Activated CD4-positive, alpha-beta T cell treated with anti-CD3 and anti-CD28 coated beads, Interleukin-2, amount 10 ng/mL, durations not matched to agents 7 days and 5 days (primary cell): ENCODE results near the gene PITPNB. TPM values are rescaled to one million over a fixed set of nuclear protein-coding genes. Genes with fewer than 3 reads are reported as not detected.
A peak's percentile ranks its signal among the peaks of the same experiment; 100 is the strongest.

Source experiments
- CTCF ChIA-PET: fragments of 350-600 bp; sonication (Branson Sonifier 250); formaldehyde crosslinking; loops from one replicate; lab custom pipeline; 2021; ENCODE audit warnings: antibody characterized with exemption; lab: Charles Lee
- POLR2A ChIA-PET: fragments of 350-600 bp; sonication (Branson Sonifier 250); formaldehyde crosslinking; loops from one replicate; lab custom pipeline; 2021; ENCODE audit warnings: antibody characterized with exemption; lab: Charles Lee
- DNase-seq: peaks from one replicate; pipeline ENCODE4 v3.0.0-alpha.2; 2020
- H3K27ac Mint-ChIP-seq: one replicate; pipeline ENCODE4 v1.8.0; 2021; ENCODE audit warnings: mild to moderate bottlenecking, moderate library complexity, mixed read lengths
- H3K27me3 Mint-ChIP-seq: one replicate; pipeline ENCODE4 v1.8.0; 2021; ENCODE audit warnings: mixed read lengths
- H3K36me3 Mint-ChIP-seq: one replicate; pipeline ENCODE4 v1.8.0; 2021; ENCODE audit warnings: low read depth, mixed read lengths
- H3K4me1 Mint-ChIP-seq: one replicate; pipeline ENCODE4 v1.8.0; 2021; ENCODE audit warnings: mixed read lengths
- H3K4me3 Mint-ChIP-seq: one replicate; pipeline ENCODE4 v1.8.0; 2021; ENCODE audit warnings: mild to moderate bottlenecking, moderate library complexity, mixed read lengths
- H3K9me3 Mint-ChIP-seq: one replicate; pipeline ENCODE4 v1.8.0; 2021; ENCODE audit warnings: mixed read lengths
- total RNA-seq, 2 experiments: library from RNA; stranded (reverse); gene quantifications; one replicate each; pipeline ENCODE4 v1.2.3, GENCODE V29; 2021

The PITPNB gene
- total RNA-seq, 2 experiments from 2014 or later, result 83.2 to 93.2 TPM

GRCh38 chr22:27872488-27872887 is 46.6 kb downstream of the PITPNB start:
- ChIA-PET CTCF (no interaction called here), POLR2A (no interaction called here)
- DNase-seq, result no peak
- Mint-ChIP-seq H3K27ac (no peak overlapping the region), H3K27me3 (no peaks in the 10 kb centered on the region), H3K4me1 (peaks cover 41% of the 10 kb centered on the region), H3K4me3 (no peak overlapping the region), H3K9me3 (no peaks in the 10 kb centered on the region), H3K36me3 (peaks cover 32% of the 10 kb centered on the region)

GRCh38 chr22:27871306-27872014 is 47.6 kb downstream of the PITPNB start:
- CTCF ChIA-PET, result no interaction called here
- no peak overlapping the region for H3K27ac Mint-ChIP-seq
- no peak for DNase-seq
- H3K9me3 Mint-ChIP-seq, result no peaks in the 10 kb centered on the region
- H3K4me1 Mint-ChIP-seq, result peaks cover 40% of the 10 kb centered on the region
- peaks cover 38% of the 10 kb centered on the region for H3K36me3 Mint-ChIP-seq
- POLR2A ChIA-PET, result no interaction called here
- no peaks in the 10 kb centered on the region for H3K27me3 Mint-ChIP-seq
- no peak overlapping the region for H3K4me3 Mint-ChIP-seq

GRCh38 chr22:27870234-27871191 is 48.5 kb downstream of the PITPNB start:
- H3K27me3 Mint-ChIP-seq, result no peaks in the 10 kb centered on the region
- no peak overlapping the region for H3K4me3 Mint-ChIP-seq
- peaks cover 31% of the 10 kb centered on the region for H3K4me1 Mint-ChIP-seq
- POLR2A ChIA-PET, result interaction anchor here (0.7 kb wide), 1 partner anchor 28 kb away, joined by 3 read pairs; no protein-coding TSS in a partner anchor
- H3K36me3 Mint-ChIP-seq, result peaks cover 39% of the 10 kb centered on the region
- no peaks in the 10 kb centered on the region for H3K9me3 Mint-ChIP-seq
- no peak for DNase-seq
- no peak overlapping the region for H3K27ac Mint-ChIP-seq
- CTCF ChIA-PET, result interaction anchor here (0.6 to 1.5 kb wide), 2 partner anchors 16 to 43 kb away, joined by 3 to 4 read pairs; no protein-coding TSS in a partner anchor

GRCh38 chr22:27868732-27869282 is 50.2 kb downstream of the PITPNB start:
- H3K36me3 Mint-ChIP-seq, result peaks cover 38% of the 10 kb centered on the region

GRCh38 chr22:27867953-27868731 is 50.9 kb downstream of the PITPNB start:
- no peak overlapping the region for H3K4me3 Mint-ChIP-seq
- H3K36me3 Mint-ChIP-seq, result peaks cover 36% of the 10 kb centered on the region
- DNase-seq, result no peak
- no peaks in the 10 kb centered on the region for H3K27me3 Mint-ChIP-seq
- POLR2A ChIA-PET, result no interaction called here
- no peaks in the 10 kb centered on the region for H3K9me3 Mint-ChIP-seq
- H3K4me1 Mint-ChIP-seq, result peaks cover 22% of the 10 kb centered on the region
- H3K27ac Mint-ChIP-seq, result peak overlapping the region; percentile 26
- CTCF ChIA-PET, result interaction anchor here (1.0 to 1.2 kb wide), 2 partner anchors 10 to 35 kb away, joined by 3 to 4 read pairs; no protein-coding TSS in a partner anchor

More at GRCh38 chr22:27868732-27869282, 50.2 kb downstream of the PITPNB start:
- DNase-seq, result no peak
- Mint-ChIP-seq H3K4me1 (peaks cover 22% of the 10 kb centered on the region), H3K27me3 (no peaks in the 10 kb centered on the region), H3K4me3 (no peak overlapping the region), H3K9me3 (no peaks in the 10 kb centered on the region), H3K27ac (peak overlapping the region; percentile 26)
- CTCF ChIA-PET, result no interaction called here
- POLR2A ChIA-PET, result no interaction called here

- ChIA-PET CTCF (interaction anchor here (1.0 to 1.2 kb wide), 2 partner anchors 11 to 36 kb away, joined by 3 to 4 read pairs; no protein-coding TSS in a partner anchor), POLR2A (no interaction called here)
- Mint-ChIP-seq H3K36me3 (peaks cover 36% of the 10 kb centered on the region), H3K4me1 (peaks cover 22% of the 10 kb centered on the region), H3K27me3 (no peaks in the 10 kb centered on the region), H3K9me3 (no peaks in the 10 kb centered on the region), H3K4me3 (no peak overlapping the region), H3K27ac (no peak overlapping the region)
- no peak for DNase-seq
Observed at GRCh38 chr22:27867085-27867952, 51.7 kb downstream of the PITPNB start.

GRCh38 chr22:27866135-27867084 is 52.6 kb downstream of the PITPNB start:
- Mint-ChIP-seq H3K4me3 (no peak overlapping the region), H3K27ac (no peak overlapping the region), H3K36me3 (peaks cover 34% of the 10 kb centered on the region), H3K27me3 (no peaks in the 10 kb centered on the region), H3K4me1 (peaks cover 22% of the 10 kb centered on the region), H3K9me3 (no peaks in the 10 kb centered on the region)
- ChIA-PET CTCF (no interaction called here), POLR2A (no interaction called here)
- DNase-seq, result no peak

- Mint-ChIP-seq H3K27me3 (no peaks in the 10 kb centered on the region), H3K4me1 (peaks cover 22% of the 10 kb centered on the region), H3K36me3 (peaks cover 32% of the 10 kb centered on the region), H3K27ac (no peak overlapping the region), H3K4me3 (no peak overlapping the region), H3K9me3 (no peaks in the 10 kb centered on the region)
- ChIA-PET POLR2A (no interaction called here), CTCF (no interaction called here)
- DNase-seq, result no peak
Observed at GRCh38 chr22:27865496-27865895, 53.6 kb downstream of the PITPNB start.

- H3K27ac Mint-ChIP-seq, result no peak overlapping the region
- no peak overlapping the region for H3K4me3 Mint-ChIP-seq
- no peaks in the 10 kb centered on the region for H3K27me3 Mint-ChIP-seq
- ChIA-PET POLR2A (no interaction called here), CTCF (interaction anchor here (1.2 kb wide), 1 partner anchor 10 kb away, joined by 3 read pairs; no protein-coding TSS in a partner anchor)
- H3K9me3 Mint-ChIP-seq, result no peaks in the 10 kb centered on the region
- peaks cover 17% of the 10 kb centered on the region for H3K4me1 Mint-ChIP-seq
- no peak for DNase-seq
- H3K36me3 Mint-ChIP-seq, result peaks cover 35% of the 10 kb centered on the region
Observed at GRCh38 chr22:27863556-27863955, 55.5 kb downstream of the PITPNB start.

- Mint-ChIP-seq H3K27me3 (no peaks in the 10 kb centered on the region), H3K27ac (no peak overlapping the region), H3K36me3 (peaks cover 36% of the 10 kb centered on the region), H3K4me1 (peaks cover 11% of the 10 kb centered on the region), H3K4me3 (no peak overlapping the region), H3K9me3 (no peaks in the 10 kb centered on the region)
- CTCF ChIA-PET, result interaction anchor here (1.2 kb wide), 1 partner anchor 11 kb away, joined by 3 read pairs; no protein-coding TSS in a partner anchor
- DNase-seq, result no peak
- POLR2A ChIA-PET, result no interaction called here
Observed at GRCh38 chr22:27863001-27863400, 56.1 kb downstream of the PITPNB start.
